ENCODE measurements around the gene SREBF2. TPM values are rescaled to one million over a fixed set of nuclear protein-coding genes. Genes with fewer than 3 reads are reported as not detected.

SREBF2 gene
- total RNA-seq, 1 experiment from 2014 or later = 129 TPM

- BruUV-seq (replicated peaks) = no TSS peak
- H3K27ac ChIP-seq (ENCODE audit: low read depth, low read length) = no peak overlapping the region
- intact Hi-C loops (cut with micrococcal nuclease) = no loop called here
- CTCF ChIA-PET = no interaction called here
- H3K4me1 ChIP-seq (ENCODE audit: control insufficient read depth in 1 of 2, insufficient read depth in 2 of 2, low read length in 2 of 2) = peaks cover 2 to 7% of the 10 kb centered on the region in 2 experiments; a peak in 1 of 4 replicates
- POLR2A ChIA-PET = no interaction called here
- H3K9ac ChIP-seq (ENCODE audit: low read length) = no peak overlapping the region
- RAD21 ChIA-PET (ENCODE audit: low non-redundant PET in 1 of 2, low total read pairs in 2 of 2, uncharacterized antibody in 2 of 2, unreplicated experiment in 2 of 2) = no interaction called here
- no peak for ATAC-seq
- no peaks in the 10 kb centered on the region for H3K27me3 ChIP-seq (ENCODE audit: insufficient read depth, low read length)
- TF ChIP-seq YY1 (IDR thresholded peaks at IDR 0.05; ENCODE audit: extremely low read depth, insufficient replicate concordance, low read depth, low read length) (no peak), EZH2 (IDR thresholded peaks at IDR 0.05) (no peak), CBX3 (IDR thresholded peaks at IDR 0.05; ENCODE audit: low read depth) (no peak), EGR1 (IDR thresholded peaks at IDR 0.05; ENCODE audit: low read depth) (no peak), POLR2AphosphoS5 (IDR thresholded peaks at IDR 0.05; ENCODE audit: low read depth, low read length) (no peak), SRF (IDR thresholded peaks at IDR 0.05; ENCODE audit: low read depth) (no peak), JUND (IDR thresholded peaks at IDR 0.05) (no peak), EZH2phosphoT487 (IDR thresholded peaks at IDR 0.05; ENCODE audit: borderline replicate concordance) (no peak), RAD21 (IDR thresholded peaks at IDR 0.05; ENCODE audit: low read depth) (no peak), ZNF274 (IDR thresholded peaks at IDR 0.05; ENCODE audit: low read depth, low read length) (no peak), ZFX (IDR thresholded peaks at IDR 0.05) (no peak)
- TF ChIP-seq, protein P1, sequence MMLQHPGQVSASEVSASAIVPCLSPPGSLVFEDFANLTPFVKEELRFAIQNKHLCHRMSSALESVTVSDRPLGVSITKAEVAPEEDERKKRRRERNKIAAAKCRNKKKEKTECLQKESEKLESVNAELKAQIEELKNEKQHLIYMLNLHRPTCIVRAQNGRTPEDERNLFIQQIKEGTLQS (IDR thresholded peaks at IDR 0.05) = no peak
- TF ChIP-seq, protein P2, sequence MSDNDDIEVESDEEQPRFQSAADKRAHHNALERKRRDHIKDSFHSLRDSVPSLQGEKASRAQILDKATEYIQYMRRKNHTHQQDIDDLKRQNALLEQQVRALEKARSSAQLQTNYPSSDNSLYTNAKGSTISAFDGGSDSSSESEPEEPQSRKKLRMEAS (IDR thresholded peaks at IDR 0.05) = no peak
- TF ChIP-seq, protein P3, sequence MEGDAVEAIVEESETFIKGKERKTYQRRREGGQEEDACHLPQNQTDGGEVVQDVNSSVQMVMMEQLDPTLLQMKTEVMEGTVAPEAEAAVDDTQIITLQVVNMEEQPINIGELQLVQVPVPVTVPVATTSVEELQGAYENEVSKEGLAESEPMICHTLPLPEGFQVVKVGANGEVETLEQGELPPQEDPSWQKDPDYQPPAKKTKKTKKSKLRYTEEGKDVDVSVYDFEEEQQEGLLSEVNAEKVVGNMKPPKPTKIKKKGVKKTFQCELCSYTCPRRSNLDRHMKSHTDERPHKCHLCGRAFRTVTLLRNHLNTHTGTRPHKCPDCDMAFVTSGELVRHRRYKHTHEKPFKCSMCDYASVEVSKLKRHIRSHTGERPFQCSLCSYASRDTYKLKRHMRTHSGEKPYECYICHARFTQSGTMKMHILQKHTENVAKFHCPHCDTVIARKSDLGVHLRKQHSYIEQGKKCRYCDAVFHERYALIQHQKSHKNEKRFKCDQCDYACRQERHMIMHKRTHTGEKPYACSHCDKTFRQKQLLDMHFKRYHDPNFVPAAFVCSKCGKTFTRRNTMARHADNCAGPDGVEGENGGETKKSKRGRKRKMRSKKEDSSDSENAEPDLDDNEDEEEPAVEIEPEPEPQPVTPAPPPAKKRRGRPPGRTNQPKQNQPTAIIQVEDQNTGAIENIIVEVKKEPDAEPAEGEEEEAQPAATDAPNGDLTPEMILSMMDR (IDR thresholded peaks at IDR 0.05 in 2 of 3, conservative IDR thresholded peaks at IDR 0.05 in 1 of 3; ENCODE audit: borderline replicate concordance in 1 of 3, insufficient read depth in 1 of 3, low read depth in 2 of 3, low read length in 2 of 3) = no peak
- H3K79me2 ChIP-seq (ENCODE audit: insufficient read depth, low read length) = no peaks in the 10 kb centered on the region
- DNase-seq (ENCODE audit: low read depth, low spot score) = no peak
- H3K4me3 ChIP-seq (replicated peaks in 1 of 2; ENCODE audit: low read depth in 1 of 2, low read length in 2 of 2) = no peak overlapping the region
- no peaks in the 10 kb centered on the region for H3K36me3 ChIP-seq (ENCODE audit: control insufficient read depth in 1 of 2, insufficient read depth in 2 of 2, low read length in 2 of 2)
- H3K9me3 ChIP-seq (ENCODE audit: control insufficient read depth in 1 of 2, insufficient read depth in 1 of 2, low read depth in 1 of 2, low read length in 2 of 2) = no peaks in the 10 kb centered on the region
- no peak overlapping the region for H2AFZ ChIP-seq (ENCODE audit: low read depth, low read length, poor library complexity, severe bottlenecking)
- no peak overlapping the region for H3K4me2 ChIP-seq (ENCODE audit: low read length)
- no peaks in the 10 kb centered on the region for H3K9me2 ChIP-seq (ENCODE audit: insufficient read depth)
- no peaks in the 10 kb centered on the region for H4K20me1 ChIP-seq (ENCODE audit: insufficient read depth)
Measured at GRCh38 chr22:41929418-41929810, 96.5 kb downstream of the SREBF2 start.
